HG02610 (cell line): ENCODE results near the gene MICALL2.

Experiments used
- ATAC-seq: cut with Tn5 transposase; IDR thresholded peaks from one replicate; pipeline ENCODE4 v1.9.1; 2021; ENCODE audit warnings: mild to moderate bottlenecking, moderate library complexity; ENCODE audit not compliant: unreplicated experiment

The MICALL2 gene

GRCh38 chr7:1397491-1398327 lies 61.6 kb downstream of the MICALL2 start:
- ATAC-seq = no peak

DNA sequence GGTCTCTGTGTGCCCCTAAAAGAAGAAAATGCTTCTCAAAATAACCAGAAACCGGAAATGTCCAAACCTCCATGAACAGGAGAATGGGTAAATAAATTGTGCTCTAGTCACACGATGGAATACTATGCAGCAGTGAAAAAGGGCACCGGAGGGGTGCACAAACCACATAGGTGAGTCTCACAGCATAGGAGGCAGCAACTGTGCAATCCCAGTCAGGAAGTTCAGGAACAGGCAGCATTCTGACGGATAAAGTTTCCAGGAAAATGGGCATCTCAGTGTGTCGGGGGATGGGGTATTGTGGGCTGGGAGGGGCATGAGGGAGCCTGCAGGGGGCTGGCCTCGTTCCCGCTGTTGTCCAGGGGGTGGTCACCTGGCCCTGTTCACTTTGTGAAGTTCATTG lies 63.1 kb downstream of the MICALL2 start:
- no peak for ATAC-seq

DNA sequence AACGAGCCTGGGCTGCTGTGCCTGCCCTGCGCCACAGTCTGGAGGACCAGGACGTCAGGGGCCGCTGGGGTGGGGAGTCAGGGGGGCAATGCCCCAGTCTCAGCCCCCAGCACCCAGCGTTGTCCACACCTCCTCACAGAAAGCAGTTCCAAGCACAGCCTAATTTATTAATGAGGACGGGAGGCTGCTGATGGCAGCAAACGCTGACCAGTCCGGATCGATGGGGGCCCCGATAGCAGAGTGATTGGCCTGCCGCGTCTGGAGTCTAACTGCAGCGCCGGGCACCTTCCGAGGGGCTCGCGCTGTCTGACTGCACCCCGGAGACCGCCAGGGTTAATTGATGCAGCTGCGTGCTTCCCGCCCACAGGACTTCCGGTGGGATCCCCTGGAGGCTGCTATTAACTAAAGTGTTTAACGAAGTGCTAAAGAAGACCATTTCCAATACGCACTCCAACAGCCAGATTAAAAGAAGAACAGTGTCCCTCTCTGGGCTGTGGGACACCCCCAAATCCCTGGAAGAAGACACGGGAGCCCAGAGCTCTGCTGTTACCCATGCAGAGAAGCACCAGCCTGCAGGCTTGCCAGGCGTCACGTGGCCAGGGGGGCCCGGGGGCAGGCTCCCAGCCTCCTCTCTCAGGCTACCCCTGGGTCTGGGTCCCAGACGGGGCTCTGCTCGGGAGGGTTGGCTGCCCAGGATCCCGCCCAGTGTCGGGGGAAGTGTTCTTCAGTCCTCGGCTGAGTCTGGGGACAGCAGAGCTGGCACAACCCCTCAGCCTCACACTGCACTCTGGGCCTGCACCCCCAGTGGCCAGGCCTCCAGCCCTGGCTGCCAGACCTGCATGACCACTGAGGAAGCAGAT lies 63.8 kb downstream of the MICALL2 start:
- ATAC-seq = no peak

DNA sequence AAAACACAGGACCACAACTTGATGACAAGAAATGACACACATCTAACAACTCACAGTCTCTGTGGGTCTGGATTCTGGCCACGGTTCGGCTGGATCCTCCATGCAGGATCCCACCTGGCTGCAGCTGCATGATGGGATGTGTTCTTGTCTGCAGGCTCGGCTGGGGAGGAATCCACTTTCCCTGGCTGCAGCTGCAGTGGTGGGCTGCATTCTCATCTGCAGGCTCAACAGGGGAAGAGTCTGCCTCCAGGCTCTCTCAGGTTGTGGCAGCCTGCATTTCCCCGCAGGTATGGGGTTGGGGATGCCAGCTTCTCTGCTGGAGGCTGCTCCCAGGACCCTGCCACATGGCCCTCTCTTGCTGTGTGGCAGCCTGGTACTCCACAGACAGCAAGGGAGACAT lies 64.9 kb downstream of the MICALL2 start:
- no peak for ATAC-seq

DNA sequence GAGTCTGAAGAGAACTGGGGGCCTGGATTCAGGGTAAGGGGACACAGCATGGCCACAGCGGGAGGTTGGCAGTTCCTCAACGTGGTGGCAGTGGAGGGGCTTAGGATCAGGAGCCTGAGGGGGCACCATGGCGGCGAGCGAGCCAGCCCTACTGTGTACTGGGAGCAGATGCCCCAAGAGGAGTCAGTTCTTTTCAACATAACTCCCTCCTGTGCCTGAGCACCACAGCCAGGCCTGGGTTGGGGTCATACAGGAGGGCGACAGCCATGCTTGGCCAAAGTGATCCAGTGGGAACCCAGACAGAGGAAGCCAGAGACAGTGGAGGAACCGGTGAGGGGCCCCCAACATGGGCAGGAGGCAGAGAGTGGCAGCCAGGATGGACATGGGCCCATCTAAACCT lies 65.8 kb downstream of the MICALL2 start:
- ATAC-seq = no peak

- ATAC-seq = no peak
Observed at GRCh38 chr7:1392556-1392955, 66.7 kb downstream of the MICALL2 start.

GRCh38 chr7:1391449-1391848 lies 67.8 kb downstream of the MICALL2 start:
- ATAC-seq = no peak

DNA sequence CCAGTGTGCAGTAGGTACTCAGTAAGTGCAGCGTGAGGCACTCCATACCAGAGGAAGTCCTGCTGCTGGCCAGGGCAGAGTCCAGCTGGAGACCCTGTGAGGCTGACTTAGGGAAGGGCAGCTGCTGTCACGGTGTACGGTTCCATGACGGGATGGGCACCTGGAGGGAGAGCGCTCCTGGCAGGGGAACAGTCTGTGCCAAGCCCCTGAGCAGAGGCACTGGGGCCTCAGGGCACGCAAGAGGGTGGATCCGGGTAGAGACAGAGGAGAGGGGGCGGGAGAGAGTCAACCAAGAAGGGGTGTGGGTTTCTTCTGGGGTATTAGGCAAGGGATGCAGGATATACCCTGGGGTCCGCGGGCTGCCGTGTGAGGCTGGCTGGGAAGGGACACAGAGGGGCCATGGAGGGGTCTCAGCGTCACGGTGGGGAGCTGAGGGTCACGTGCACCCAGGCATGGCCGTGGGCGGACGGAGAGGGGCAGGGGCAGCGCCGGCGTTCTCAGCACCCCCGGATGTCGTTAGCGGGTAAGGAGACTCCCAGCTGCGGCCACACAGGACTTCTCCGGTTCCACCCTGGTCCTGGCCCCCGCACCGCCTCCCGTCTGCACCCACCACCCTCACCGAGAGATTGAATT lies 70.5 kb downstream of the MICALL2 start:
- no peak for ATAC-seq

GRCh38 chr7:1388021-1388702 lies 71.1 kb downstream of the MICALL2 start:
- ATAC-seq = no peak

DNA sequence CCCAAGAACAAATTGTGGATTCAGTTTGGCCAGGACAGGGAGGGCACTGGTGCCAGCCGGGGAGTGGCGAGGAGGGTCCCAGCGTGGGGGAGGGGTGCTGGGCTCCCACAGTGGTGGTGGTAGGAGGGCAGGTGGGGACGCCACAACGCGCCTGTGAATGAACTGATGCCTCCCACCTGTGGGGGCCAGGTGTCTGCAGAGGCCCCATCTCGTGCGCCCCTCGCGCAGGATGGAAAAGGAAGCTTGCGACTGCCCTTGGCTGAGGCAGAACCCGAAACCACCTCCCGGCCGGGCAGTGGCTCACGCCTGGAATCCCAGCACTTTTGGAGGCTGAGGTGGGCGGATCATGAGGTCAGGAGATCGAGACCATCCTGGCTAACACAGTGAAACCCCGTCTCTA lies 72.0 kb downstream of the MICALL2 start:
- ATAC-seq = no peak

- no peak for ATAC-seq
Observed at GRCh38 chr7:1386623-1387220, 72.5 kb downstream of the MICALL2 start.

GRCh38 chr7:1385809-1386622 lies 73.3 kb downstream of the MICALL2 start:
- no peak for ATAC-seq

DNA sequence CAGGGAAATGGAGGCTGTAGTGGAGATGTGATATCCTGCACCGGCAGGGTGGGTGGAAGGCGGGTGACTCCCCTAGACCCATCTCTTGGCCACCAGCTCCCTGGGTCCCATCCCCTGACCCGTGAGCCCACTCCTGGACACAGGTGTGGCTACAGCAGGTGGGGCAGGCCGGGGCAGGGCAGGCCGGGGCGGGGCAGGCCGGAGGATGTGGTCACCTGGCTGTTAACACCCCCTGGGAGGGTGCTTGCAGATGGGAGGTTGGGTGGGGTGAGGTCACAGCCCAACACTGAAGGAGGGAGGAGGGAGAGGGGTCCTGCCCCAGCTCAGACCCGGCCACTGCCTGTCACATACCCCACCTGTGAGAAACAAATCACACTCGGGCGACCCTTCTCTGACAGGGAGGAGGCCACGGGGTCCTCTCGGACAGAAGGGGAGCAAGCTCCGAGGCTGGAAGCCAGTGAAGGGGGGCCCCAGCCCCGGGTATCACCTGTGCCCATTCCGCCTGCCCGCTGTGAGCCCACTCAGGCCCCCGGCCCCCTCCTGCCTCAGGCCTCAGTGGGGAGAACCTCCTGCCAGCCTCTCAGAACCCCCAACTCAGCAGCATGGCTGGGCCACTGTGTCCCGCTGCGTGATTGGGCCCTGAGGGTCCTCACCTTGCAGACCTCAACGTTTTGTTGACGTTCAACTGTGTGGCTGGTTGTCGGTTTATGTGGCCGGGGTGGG lies 74.0 kb downstream of the MICALL2 start:
- ATAC-seq = no peak
